ENCODE data around the gene CHMP1A.

DNA sequence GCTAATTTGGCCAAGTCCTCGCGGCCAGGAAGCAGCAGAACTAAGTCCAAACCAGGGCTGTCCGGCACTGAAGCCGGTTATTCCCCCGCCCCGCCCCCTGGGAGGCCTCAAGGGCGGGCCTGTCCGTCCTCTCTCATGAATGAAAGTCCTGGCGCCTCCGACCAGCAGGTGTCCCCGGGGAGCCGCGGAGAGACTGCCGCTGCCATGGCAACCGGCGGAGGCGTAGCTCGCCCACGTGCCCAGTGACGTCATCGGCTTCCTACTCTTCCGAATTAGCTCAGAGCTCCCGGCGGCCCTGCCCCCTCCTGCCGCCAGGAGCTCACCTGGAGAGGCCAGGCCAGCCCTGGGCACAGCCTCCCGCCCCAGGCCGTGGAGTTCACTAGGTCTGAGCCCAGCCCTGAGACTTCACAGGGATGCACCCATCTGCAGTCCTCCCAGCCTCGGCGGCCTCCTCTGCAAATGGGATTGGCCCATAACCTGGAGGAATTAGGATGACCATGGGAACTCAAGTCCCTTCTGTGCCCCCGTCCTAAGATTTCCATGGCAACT lies 42.7 kb upstream of the CHMP1A start:
- TF ChIP-seq, protein P1, sequence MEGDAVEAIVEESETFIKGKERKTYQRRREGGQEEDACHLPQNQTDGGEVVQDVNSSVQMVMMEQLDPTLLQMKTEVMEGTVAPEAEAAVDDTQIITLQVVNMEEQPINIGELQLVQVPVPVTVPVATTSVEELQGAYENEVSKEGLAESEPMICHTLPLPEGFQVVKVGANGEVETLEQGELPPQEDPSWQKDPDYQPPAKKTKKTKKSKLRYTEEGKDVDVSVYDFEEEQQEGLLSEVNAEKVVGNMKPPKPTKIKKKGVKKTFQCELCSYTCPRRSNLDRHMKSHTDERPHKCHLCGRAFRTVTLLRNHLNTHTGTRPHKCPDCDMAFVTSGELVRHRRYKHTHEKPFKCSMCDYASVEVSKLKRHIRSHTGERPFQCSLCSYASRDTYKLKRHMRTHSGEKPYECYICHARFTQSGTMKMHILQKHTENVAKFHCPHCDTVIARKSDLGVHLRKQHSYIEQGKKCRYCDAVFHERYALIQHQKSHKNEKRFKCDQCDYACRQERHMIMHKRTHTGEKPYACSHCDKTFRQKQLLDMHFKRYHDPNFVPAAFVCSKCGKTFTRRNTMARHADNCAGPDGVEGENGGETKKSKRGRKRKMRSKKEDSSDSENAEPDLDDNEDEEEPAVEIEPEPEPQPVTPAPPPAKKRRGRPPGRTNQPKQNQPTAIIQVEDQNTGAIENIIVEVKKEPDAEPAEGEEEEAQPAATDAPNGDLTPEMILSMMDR (IDR thresholded peaks at IDR 0.05), result peak; percentile 65 to 73
- TF ChIP-seq POLR2A (IDR thresholded peaks at IDR 0.05), result no peak
- TF ChIP-seq POLR2AphosphoS5 (IDR thresholded peaks at IDR 0.05), result peak in 1 of 3 donors; percentile 87

Data from suprapubic skin (tissue), 4 donors.